ENCODE results near the gene PRKCE. TPM values are rescaled to one million over a fixed set of nuclear protein-coding genes. Genes with fewer than 3 reads are reported as not detected.

Gene PRKCE
- total RNA-seq, 2 experiments from 2014 or later: 24.9 to 26.2 TPM

DNA sequence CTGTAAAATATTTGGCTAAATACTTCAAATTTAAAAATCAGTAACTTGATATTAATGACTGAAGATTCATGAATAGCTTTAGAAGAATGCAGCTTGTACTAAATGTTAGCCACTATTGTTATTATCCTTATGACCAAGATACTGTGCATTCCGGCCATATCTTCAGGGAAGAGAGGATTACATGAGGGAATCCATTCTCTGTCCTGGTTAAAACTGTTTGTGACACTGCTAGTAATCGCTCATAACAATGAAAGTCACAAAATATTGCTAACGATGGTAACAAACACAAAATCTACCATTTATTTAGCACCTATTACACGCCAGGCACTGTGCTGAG lies 217.7 kb downstream of the PRKCE start:
- H3K4me3 Mint-ChIP-seq: no peak overlapping the region
- H3K9me3 Mint-ChIP-seq: no peaks in the 10 kb centered on the region
- no peak overlapping the region for H3K27ac Mint-ChIP-seq
- CTCF ChIA-PET: no interaction called here
- peaks cover 4% of the 10 kb centered on the region for H3K4me1 Mint-ChIP-seq (ENCODE audit: low read depth)
- H3K27me3 Mint-ChIP-seq: no peaks in the 10 kb centered on the region
- H3K27me3 ChIP-seq (ENCODE audit: control insufficient read depth in 1 of 2, insufficient read depth in 2 of 2, low read length in 2 of 2): no peaks in the 10 kb centered on the region
- no peak overlapping the region for H3K27ac ChIP-seq (ENCODE audit: low read depth in 1 of 2, low read length in 2 of 2)
- H3K4me1 ChIP-seq (ENCODE audit: insufficient read depth, low read length): no peaks in the 10 kb centered on the region
- intact Hi-C loops (cut with DNase I, micrococcal nuclease): no loop called here
- no peak overlapping the region for H3K4me3 ChIP-seq (ENCODE audit: low read length)
- H3K36me3 Mint-ChIP-seq (ENCODE audit: low read depth): no peaks in the 10 kb centered on the region
- ATAC-seq (ENCODE audit: poor library complexity) (no peak), DNase-seq (no peak)
- POLR2A ChIA-PET: interaction anchor here (1.1 kb wide), 1 partner anchor 87 kb away, joined by 3 read pairs; no protein-coding TSS in a partner anchor
- TF ChIP-seq, protein P1, sequence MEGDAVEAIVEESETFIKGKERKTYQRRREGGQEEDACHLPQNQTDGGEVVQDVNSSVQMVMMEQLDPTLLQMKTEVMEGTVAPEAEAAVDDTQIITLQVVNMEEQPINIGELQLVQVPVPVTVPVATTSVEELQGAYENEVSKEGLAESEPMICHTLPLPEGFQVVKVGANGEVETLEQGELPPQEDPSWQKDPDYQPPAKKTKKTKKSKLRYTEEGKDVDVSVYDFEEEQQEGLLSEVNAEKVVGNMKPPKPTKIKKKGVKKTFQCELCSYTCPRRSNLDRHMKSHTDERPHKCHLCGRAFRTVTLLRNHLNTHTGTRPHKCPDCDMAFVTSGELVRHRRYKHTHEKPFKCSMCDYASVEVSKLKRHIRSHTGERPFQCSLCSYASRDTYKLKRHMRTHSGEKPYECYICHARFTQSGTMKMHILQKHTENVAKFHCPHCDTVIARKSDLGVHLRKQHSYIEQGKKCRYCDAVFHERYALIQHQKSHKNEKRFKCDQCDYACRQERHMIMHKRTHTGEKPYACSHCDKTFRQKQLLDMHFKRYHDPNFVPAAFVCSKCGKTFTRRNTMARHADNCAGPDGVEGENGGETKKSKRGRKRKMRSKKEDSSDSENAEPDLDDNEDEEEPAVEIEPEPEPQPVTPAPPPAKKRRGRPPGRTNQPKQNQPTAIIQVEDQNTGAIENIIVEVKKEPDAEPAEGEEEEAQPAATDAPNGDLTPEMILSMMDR (IDR thresholded peaks at IDR 0.05): no peak
- peaks cover 0 to under 1% of the 10 kb centered on the region in 2 experiments for H3K9me3 ChIP-seq (ENCODE audit: control insufficient read depth in 1 of 2, insufficient read depth in 1 of 2, low read length in 2 of 2)
- no peaks in the 10 kb centered on the region for H3K36me3 ChIP-seq (ENCODE audit: insufficient read depth, low read length)

DNA sequence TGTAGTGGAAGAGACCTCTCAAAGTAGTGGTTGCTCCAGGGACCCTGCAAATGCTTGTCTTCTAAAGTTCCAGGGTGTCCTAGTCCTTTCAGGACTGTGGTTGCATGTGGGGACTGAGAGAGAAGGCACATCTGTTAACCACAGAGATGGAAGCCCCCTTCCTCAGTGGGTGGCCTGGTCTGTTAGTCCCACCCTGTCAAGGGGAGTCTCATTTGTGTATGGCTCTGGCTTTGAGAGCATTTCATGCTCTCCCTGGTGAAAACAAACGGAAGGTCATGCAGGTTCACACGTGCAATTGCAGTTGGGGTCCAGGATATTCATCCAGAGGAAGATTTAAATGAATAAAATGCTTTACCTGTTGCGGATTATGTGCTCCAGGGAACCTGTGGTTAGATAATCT lies 219.6 kb downstream of the PRKCE start:
- H3K27me3 Mint-ChIP-seq: no peaks in the 10 kb centered on the region
- no peak overlapping the region for H3K4me3 Mint-ChIP-seq
- Histone ChIP-seq H3K9me3 (ENCODE audit: control insufficient read depth in 1 of 2, insufficient read depth in 1 of 2, low read length in 2 of 2) (peaks cover 3 to 4% of the 10 kb centered on the region in 2 experiments), H3K27ac (ENCODE audit: low read depth in 1 of 2, low read length in 2 of 2) (no peak overlapping the region), H3K4me1 (ENCODE audit: insufficient read depth, low read length) (no peaks in the 10 kb centered on the region), H3K4me3 (ENCODE audit: low read length) (no peak overlapping the region), H3K27me3 (ENCODE audit: control insufficient read depth in 1 of 2, insufficient read depth in 2 of 2, low read length in 2 of 2) (no peaks in the 10 kb centered on the region), H3K36me3 (ENCODE audit: insufficient read depth, low read length) (no peaks in the 10 kb centered on the region)
- TF ChIP-seq, protein P1 (IDR thresholded peaks at IDR 0.05): no peak
- ATAC-seq (ENCODE audit: poor library complexity) (no peak), DNase-seq (no peak)
- CTCF ChIA-PET: no interaction called here
- H3K9me3 Mint-ChIP-seq: peaks cover 3% of the 10 kb centered on the region
- H3K4me1 Mint-ChIP-seq (ENCODE audit: low read depth): peaks cover 4% of the 10 kb centered on the region
- no peak overlapping the region for H3K27ac Mint-ChIP-seq
- POLR2A ChIA-PET: no interaction called here
- H3K36me3 Mint-ChIP-seq (ENCODE audit: low read depth): peaks cover 9% of the 10 kb centered on the region
- intact Hi-C loops (cut with DNase I, micrococcal nuclease): no loop called here

DNA sequence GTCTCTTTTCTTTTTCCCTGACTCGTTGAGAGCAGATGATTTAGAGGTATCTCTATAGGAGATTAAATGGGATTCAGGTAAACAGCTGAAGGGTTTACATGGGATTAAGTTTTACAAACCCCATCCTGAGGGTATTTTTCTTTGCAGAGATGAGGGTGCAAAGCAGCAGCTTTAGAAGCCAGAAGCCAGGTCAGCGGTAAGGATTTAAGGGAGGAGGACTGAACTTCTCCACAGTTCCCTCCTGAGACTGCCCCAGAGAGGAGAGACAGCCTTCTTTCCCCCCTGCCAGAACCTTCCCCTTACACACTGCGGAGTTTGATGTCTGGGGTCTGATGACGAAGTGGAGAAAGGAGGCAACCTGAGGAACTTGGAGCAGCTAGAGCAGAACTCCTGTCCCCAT lies 220.1 kb downstream of the PRKCE start:
- no peaks in the 10 kb centered on the region for H3K27me3 ChIP-seq (ENCODE audit: control insufficient read depth in 1 of 2, insufficient read depth in 2 of 2, low read length in 2 of 2)
- Mint-ChIP-seq H3K4me1 (ENCODE audit: low read depth) (peaks cover 4% of the 10 kb centered on the region), H3K27me3 (no peaks in the 10 kb centered on the region), H3K27ac (no peak overlapping the region), H3K4me3 (no peak overlapping the region), H3K36me3 (ENCODE audit: low read depth) (peaks cover 15% of the 10 kb centered on the region), H3K9me3 (peaks cover 8% of the 10 kb centered on the region)
- H3K36me3 ChIP-seq (ENCODE audit: insufficient read depth, low read length): no peaks in the 10 kb centered on the region
- ATAC-seq (ENCODE audit: poor library complexity): no peak
- ChIA-PET POLR2A (no interaction called here), CTCF (no interaction called here)
- H3K9me3 ChIP-seq (ENCODE audit: control insufficient read depth in 1 of 2, insufficient read depth in 1 of 2, low read length in 2 of 2): peaks cover 3 to 9% of the 10 kb centered on the region in 2 experiments
- H3K4me3 ChIP-seq (ENCODE audit: low read length): no peak overlapping the region
- no peak overlapping the region for H3K27ac ChIP-seq (ENCODE audit: low read depth in 1 of 2, low read length in 2 of 2)
- H3K4me1 ChIP-seq (ENCODE audit: insufficient read depth, low read length): no peaks in the 10 kb centered on the region
- no peak for DNase-seq
- TF ChIP-seq, protein P1 (IDR thresholded peaks at IDR 0.05): no peak
- intact Hi-C loops (cut with DNase I, micrococcal nuclease): no loop called here
